GM18505 (cell line): ENCODE results near the gene CD247.

Source experiments
- ATAC-seq: cut with Tn5 transposase; IDR thresholded peaks from one replicate; pipeline ENCODE4 v1.9.1; 2021; ENCODE audit not compliant: unreplicated experiment
- POLR2A ChIP-seq: IDR thresholded peaks from 4 replicates; pipeline ENCODE4 v1.6.1; 2011; ENCODE audit warnings: borderline replicate concordance; ENCODE audit not compliant: insufficient read depth, insufficient read length; ENCODE audit errors: extremely low read depth

The CD247 gene

DNA sequence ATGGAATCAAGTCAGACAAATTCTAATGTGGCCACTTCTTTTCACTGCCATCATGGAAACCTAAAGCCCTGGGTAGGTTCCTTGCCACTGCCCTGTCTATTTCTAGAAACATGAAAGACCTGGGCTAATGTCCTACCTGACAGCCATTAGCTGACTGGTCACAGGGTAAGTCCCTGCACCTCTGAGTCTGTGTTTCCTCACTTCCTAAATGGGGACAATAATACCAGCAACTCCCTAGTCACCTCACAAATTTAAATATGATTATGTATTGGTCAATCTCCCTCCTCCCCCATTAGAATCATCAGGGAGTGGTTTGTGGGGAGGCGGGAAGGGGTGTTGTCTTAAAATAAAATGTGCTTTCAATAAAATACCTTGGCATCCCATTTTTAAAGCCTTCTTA lies 33.0 kb upstream of the CD247 start:
- ATAC-seq: no peak

DNA sequence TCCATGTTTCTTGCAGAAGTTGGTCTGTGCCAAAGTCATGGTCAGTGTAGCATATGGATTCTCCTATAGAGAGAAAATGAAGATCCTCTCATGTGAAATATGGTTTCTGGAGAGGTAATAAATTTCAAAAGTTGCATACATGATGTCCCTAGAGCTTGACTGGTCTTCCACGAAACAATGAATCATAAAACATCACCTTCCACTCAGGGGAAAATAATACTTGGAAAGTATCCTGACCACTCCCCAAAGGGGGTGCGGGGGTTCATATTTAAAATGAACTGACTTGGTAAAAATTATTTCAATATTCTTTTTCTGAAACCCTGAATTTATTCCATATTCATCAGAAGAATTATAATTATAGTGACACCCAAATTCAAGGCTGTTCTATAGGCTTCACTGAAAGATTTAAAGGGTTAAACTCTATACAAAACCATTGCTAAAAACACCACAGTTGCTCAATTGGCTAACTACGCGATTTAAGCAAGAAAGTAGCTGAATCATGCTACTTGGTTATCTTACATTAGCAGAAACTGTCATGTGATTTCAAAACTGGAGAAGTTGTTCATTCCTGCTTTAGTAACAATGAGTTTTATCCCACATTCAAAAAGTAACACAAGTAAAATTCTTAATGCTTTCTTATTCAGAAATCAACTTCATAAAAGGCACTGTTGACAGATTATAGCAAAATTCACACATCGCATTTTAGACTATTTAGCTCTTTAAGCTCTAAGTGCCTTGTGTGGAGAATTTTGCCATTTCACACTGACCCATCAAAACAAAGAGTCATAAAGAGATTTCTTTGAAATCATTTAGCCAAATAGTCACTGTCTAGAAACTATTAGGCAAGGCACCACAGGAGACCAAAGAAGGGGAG lies 30.0 kb upstream of the CD247 start:
- no peak for ATAC-seq

More for the DNA sequence above, 33.0 kb upstream of the CD247 start:
- TF ChIP-seq POLR2A: no peak

DNA sequence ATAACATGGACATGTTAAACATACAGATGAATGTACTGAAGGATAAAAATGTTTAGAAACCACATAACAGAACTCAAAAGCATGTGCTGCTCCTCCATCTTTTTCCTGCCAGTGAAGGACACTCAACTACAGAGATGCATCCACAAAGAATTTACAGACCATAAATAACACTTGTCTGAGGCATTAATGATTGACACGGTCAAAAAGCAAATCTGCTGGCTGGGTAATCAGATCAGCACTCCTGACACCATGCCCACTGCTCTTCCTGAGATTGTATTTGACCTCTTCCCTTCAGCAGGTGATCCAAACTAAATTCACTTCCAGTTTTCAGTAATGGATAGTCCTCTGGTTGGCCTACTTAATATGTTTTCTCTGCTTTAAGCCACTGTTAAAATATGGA lies 28.6 kb upstream of the CD247 start:
- TF ChIP-seq POLR2A: no peak
- no peak for ATAC-seq

More for the DNA sequence above, 30.0 kb upstream of the CD247 start:
- no peak for TF ChIP-seq POLR2A

- ATAC-seq: no peak
- no peak for TF ChIP-seq POLR2A
Measured at GRCh38 chr1:167545349-167545748, 27.0 kb upstream of the CD247 start.

DNA sequence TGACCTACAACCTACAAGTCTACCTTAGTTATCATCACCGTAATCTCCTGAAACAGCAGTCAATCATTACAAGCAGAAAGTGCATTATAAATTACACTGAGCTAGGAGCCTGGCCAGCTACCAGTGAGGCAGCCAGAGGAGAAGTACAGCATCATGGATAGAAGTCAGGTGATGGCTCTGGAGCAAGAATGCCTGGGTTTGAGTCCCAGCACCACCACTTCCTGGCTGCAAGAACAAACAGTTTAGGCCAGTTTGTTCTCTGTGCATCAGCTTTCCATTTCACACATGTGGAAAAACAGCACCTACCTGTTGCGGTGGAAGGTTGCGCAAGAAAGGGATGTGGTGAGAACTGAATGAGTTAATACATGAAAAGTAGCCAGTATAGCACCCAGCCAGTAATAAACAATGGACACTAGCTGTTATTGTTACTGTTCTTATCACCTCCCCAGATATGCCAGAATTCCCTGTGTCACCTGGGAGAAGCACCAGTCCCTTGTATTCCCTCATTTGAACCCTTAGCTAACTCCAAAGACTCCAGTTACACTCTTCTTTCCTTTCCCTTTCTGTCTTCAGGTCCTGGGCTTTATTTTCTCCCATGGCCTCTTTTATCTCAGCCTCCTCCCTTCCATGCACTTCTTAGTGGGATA lies 26.2 kb upstream of the CD247 start:
- no peak for TF ChIP-seq POLR2A
- ATAC-seq: no peak

- TF ChIP-seq POLR2A: no peak
- ATAC-seq: no peak
Measured at GRCh38 chr1:167543199-167543990, 25.1 kb upstream of the CD247 start.

DNA sequence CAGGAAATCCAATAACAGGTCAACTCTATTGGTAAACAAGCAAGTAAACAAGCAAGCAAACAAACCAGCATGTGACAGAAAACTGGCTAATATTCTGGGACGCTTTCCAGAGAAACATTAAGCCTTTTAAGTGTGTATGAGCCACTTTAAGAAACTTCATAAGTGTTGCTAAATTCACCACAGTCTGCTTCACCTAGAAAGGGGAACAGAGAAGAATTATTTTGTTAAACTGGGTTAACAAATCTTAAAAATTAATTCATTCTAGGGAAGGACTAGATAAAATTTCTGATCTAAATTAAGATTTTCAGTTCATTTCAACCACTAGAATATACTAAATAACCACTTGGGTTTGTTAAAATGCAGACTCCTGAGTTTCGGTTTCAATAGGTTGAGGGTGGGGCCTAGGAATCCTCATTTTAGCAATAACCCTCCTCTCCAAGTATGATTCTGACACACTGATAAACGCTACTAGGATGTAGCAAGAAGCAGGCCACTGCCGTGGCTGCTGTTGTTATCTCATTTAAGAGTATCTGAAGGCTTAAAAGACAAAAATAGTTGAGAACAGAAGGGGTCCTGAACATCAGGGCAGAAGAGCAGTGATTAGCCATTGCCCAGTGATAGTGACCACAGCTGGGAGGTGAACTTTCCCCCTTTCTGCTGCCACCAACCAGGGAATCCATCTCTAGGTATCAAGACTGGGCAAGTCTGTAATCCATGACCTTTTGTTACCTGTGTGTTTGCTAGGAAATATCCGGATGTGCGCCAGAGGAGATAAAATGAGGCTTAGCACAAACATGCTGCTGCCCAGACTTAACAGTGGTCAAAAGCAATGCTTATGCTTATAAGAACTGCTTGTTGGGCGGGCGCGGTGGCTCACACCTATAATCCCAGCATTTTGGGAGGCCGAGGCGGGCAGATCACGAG lies 24.0 kb upstream of the CD247 start:
- ATAC-seq: no peak

DNA sequence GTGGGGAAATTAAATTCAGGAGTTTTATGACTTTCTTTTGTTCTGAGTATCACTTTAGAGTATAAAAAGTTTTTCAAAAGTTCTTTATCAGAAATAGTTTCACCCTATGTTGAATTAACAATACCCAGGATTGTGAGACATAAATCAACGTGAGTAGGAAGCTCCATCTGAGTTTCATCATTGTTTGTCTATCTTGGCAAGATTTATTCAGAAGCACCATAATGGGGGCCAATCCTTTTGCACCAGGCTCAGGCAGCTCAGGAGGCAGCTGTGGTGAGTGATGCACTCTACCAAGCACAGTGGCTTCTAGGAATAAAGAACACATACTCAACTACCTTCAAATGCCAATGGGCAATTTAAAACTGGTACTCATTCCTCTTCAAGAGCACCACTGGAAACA lies 23.3 kb upstream of the CD247 start:
- no peak for TF ChIP-seq POLR2A
- no peak for ATAC-seq

More for the DNA sequence above, 24.0 kb upstream of the CD247 start:
- TF ChIP-seq POLR2A: no peak

DNA sequence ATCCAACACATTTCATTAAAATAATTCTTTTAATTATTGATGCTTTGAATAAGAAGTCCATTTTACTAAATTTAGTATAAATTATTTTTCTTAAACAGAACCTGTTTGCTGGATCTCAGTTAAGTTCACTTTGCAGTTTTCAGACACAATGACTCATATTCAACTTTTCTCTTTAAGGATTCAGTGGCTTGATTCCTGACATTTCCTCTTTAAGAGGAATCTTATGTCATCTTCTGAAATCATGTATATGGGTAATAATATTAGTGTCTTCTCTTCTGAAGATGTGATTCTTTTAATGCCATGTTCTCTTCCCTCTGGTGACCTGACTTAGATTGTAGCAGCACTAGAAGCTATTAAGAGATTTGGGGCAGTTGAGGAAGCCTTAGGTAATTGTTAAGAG lies 22.7 kb upstream of the CD247 start:
- no peak for TF ChIP-seq POLR2A
- ATAC-seq: no peak

DNA sequence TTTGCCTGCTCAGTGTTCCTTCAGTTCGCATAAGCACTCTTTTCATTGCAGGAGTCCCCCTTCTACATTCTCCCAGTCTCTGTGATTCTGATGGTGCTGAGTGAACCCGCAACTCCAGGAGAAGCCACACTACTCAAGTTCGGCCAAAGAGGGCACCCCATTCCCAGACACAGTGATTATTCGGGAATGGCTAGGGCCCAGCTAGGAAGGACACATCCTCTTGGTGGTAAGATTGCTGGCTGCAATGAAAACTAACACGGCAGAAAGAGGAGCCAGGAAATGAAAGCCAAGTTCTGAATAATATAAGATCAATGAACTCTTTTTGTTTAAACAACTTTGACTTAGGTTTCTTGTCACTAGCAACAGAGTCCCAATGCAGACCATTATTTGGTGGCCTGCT lies 20.3 kb upstream of the CD247 start:
- no peak for ATAC-seq

DNA sequence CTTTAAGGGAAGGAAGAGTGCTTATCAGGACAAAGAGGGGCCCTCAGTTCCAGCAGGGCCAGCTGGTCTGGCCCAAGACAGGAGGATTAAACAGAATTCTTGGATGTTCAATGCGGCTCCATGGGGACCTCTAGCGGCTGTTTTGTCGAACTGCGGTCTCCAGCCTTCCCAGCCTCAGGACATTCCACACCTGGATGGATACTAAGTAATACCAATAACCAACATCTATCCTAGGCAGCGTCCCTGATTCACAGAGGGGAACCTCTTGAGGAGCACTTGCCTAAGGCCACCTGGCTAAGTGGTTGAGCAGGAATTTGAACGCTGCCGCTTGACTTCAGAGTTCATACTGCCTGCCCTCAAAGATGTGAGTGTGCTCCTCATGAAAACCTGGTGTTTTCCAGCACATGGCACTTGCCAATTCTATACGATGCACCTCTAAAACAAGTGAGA lies 15.5 kb upstream of the CD247 start:
- TF ChIP-seq POLR2A: no peak
- ATAC-seq: no peak

More for the DNA sequence above, 20.3 kb upstream of the CD247 start:
- TF ChIP-seq POLR2A: no peak
